GM18526 (cell line): ENCODE results near the gene CAMTA1.

ENCODE experiments used
- POLR2A ChIP-seq: IDR thresholded peaks from 3 replicates; pipeline ENCODE4 v1.6.1; 2011; ENCODE audit not compliant: insufficient read length; ENCODE audit errors: extremely low read depth

Gene CAMTA1

GRCh38 chr1:7485086-7485780 is 700.0 kb downstream of the CAMTA1 start:
- TF ChIP-seq POLR2A = no peak

- no peak for TF ChIP-seq POLR2A
Measured at GRCh38 chr1:7485826-7486225, 700.6 kb downstream of the CAMTA1 start.

- no peak for TF ChIP-seq POLR2A
Measured at GRCh38 chr1:7487766-7488474, 702.7 kb downstream of the CAMTA1 start.

GRCh38 chr1:7488475-7488842 is 703.2 kb downstream of the CAMTA1 start:
- no peak for TF ChIP-seq POLR2A

GRCh38 chr1:7489586-7489985 is 704.3 kb downstream of the CAMTA1 start:
- no peak for TF ChIP-seq POLR2A

GRCh38 chr1:7490576-7490975 is 705.3 kb downstream of the CAMTA1 start:
- no peak for TF ChIP-seq POLR2A

- TF ChIP-seq POLR2A = no peak
Measured at GRCh38 chr1:7491109-7491817, 706.0 kb downstream of the CAMTA1 start.

GRCh38 chr1:7491818-7492173 is 706.5 kb downstream of the CAMTA1 start:
- no peak for TF ChIP-seq POLR2A

- TF ChIP-seq POLR2A = no peak
Measured at GRCh38 chr1:7493711-7494454, 708.6 kb downstream of the CAMTA1 start.

- no peak for TF ChIP-seq POLR2A
Measured at GRCh38 chr1:7495962-7496361, 710.7 kb downstream of the CAMTA1 start.

- no peak for TF ChIP-seq POLR2A
Measured at GRCh38 chr1:7497107-7497637, 711.9 kb downstream of the CAMTA1 start.

GRCh38 chr1:7500381-7501083 is 715.3 kb downstream of the CAMTA1 start:
- TF ChIP-seq POLR2A = no peak

GRCh38 chr1:7501084-7501491 is 715.8 kb downstream of the CAMTA1 start:
- TF ChIP-seq POLR2A = no peak

GRCh38 chr1:7501723-7502603 is 716.7 kb downstream of the CAMTA1 start:
- TF ChIP-seq POLR2A = no peak
